LNCAP (cell line): ENCODE measurements around the gene GOLGA3.

Source experiments
- TF ChIP-seq, protein P1 (sequence below): fragments of 450-650 bp; IDR thresholded peaks from 2 replicates; pipeline ENCODE4 v1.5.1; 2017; ENCODE audit warnings: mild to moderate bottlenecking

GOLGA3 gene

DNA sequence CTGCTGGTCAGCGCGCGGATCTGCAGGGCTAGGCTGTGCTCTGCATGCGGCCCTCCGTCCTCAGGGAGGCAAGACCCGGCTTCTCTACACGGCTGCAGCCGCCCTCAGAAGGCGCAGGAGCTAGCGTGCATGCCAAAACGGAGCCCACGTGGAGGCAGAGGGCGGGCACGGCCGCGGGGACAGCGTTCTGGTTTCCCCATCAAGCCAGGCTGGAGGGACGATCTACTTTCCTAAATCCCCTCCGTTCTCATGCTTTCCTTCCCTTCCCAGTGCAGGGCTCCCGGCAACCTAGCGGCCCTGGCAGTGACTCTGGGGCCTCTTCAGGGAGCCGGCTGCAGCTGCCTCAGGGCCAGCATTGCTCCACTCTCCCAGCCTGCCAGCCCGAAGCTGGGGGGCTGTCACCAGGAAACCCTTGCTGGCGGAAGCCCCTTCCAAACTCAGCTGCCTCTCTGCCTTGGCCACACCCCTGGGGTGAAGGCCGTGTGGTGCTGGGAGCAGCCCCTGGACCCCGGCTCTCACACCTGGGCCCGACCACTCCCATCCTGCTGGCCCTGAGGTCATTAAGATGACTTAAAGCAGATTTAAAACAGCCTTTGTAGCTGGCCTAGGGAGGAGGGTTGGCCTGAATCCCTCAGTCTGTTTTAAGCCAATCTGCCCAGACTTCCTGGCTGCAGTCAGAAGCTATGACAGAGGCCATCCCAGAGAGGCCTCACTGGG, 9.2 kb upstream of the GOLGA3 start:
- TF ChIP-seq, protein P1, sequence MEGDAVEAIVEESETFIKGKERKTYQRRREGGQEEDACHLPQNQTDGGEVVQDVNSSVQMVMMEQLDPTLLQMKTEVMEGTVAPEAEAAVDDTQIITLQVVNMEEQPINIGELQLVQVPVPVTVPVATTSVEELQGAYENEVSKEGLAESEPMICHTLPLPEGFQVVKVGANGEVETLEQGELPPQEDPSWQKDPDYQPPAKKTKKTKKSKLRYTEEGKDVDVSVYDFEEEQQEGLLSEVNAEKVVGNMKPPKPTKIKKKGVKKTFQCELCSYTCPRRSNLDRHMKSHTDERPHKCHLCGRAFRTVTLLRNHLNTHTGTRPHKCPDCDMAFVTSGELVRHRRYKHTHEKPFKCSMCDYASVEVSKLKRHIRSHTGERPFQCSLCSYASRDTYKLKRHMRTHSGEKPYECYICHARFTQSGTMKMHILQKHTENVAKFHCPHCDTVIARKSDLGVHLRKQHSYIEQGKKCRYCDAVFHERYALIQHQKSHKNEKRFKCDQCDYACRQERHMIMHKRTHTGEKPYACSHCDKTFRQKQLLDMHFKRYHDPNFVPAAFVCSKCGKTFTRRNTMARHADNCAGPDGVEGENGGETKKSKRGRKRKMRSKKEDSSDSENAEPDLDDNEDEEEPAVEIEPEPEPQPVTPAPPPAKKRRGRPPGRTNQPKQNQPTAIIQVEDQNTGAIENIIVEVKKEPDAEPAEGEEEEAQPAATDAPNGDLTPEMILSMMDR, result no peak

DNA sequence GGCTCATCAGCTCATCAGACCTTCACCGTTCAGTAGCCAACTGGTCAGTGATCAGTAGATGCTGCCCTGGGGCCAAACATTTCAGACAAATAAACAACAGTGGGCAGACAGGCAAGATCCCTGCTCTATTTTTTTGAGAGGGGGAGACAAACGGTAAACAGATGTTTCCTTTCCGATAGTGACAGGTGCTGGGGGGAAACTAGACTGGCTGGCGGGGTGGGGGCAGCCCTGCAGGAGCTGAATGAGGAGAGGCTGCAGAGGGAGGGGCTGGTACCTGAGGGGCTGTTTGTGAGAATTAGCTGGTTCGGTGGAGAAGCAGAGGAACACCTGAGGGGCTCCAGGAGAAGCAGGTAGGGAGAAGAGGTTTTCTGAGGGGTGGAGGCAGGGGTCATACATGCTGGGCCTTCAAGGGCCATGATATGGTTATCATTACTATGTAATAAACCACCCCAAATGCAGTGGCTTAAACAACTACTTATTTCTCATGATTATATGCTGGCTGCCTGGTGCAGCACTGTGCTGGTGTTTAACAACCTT, 8.2 kb upstream of the GOLGA3 start:
- TF ChIP-seq, protein P1, result no peak

DNA sequence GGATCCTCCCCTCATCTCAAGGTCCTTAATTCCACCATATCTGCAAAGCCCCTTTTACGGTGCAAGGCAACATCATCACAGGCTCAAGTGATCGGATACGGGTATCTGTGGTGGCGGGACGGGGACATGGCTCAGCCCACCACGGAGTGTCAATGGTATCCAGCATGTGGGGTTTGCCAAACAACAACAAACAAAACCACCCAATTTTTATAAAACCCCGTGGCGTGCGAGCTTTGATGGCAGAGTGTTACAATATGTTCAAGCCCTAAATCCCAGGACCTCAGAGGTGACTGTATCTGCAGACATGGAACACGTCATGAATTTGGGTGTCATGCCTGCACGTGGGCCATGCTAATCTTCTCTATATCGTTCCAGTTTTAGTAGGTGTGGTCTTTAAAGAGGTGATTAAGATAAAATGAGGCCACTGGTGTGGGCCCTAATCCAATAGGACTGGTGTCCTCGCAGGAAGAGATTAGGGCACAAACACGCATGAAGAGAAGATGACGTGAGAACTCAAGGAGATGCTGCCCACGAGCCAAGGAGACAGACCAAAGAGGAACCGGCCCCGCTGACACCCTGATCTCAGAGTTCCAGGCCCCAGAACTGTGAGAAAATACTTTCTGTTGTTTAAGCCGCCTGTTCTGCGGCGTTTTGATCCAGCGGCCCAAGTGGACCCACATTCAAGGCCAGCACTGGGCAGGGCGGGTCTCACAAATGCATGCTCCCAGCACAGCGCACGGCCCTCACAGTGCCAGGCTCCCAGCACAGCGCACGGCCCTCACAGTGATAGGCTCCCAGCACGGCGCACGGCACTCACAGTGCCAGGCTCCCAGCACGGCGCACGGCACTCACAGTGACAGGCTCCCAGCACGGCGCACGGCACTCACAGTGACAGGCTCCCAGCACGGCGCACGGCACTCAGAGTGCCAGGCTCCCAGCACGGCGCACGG, 6.7 kb upstream of the GOLGA3 start:
- TF ChIP-seq, protein P1, result no peak

DNA sequence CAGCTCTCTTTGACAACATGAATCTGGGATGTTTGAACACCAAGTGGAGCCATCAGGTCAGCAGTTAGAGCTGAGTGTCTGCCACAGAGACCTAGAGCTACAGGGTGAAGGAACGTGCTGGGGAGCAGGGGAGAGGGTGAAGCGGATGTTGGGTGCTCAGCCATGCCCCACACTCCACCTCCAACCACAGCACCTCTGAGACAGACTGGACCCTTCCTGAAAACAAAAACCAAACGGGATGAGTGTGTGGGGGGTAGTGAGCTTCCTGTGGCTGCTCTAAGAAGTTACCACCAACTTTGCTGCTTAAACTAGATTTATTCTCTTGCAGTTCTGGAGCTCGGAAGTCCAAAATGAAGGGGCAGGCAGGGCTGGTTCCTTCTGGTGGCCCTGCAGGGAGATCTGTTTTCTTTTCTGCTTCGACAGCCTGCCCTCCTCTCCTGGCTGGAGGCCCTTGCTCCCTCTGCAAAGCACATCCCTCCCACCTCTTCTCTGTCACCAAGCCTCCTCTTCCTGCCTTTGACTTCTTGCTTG, 5.6 kb upstream of the GOLGA3 start:
- TF ChIP-seq, protein P1, result no peak

DNA sequence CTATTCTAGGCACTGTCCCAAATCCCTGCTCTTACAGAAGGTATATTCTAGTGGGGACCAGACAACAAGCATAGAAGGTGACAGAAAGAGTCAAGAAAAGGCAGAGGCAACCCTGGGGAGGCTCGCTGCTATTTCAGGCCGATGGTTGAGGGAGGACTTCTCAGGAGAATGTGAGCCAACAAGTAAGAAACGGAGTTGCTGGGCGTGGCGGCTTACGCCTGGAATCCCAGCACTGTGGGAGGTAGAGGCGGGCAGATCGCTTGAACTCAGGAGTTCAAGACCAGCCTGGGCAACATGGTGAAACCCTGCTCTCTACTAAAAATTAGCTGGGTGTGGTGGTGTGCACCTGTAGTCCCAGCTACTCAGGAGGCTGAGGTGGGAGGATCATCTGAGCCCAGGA, 4.7 kb upstream of the GOLGA3 start:
- TF ChIP-seq, protein P1, result no peak

DNA sequence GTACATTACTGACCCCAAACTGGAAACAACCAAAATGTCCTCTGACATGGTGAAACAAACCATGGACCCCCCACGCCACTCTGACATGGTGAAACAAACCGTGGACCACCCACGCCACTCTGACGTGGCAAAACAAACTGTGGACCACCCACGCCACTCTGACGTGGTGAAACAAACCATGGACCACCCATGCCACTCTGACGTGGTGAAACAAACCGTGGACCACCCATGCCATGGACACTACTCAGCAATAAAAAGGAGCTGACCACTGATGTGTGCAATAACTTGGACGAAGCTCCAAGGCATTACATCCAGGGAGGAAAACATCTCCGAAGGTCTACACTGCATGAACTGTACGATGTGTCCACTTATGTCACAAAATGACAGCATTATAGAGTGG, 3.1 kb upstream of the GOLGA3 start:
- TF ChIP-seq, protein P1, result no peak
